Stimulated activated naive CD8-positive, alpha-beta T cell treated with anti-CD3 and anti-CD28 coated beads, Interleukin-15, Interleukin-2, amounts not matched to agents 100 U/mL and 50 U/mL, for 24 hours (primary cell): ENCODE results near the gene SLC35G6.
"Not testable (repeated sequence)": the region's sequence is repeated elsewhere in the genome, so short reads cannot be mapped to it uniquely, and the experiment has no call there.

Experiments used
- ATAC-seq: fragments of 150-1000 bp; cut with Tn5 transposase; one replicate; pipeline ENCODE4 v1.10.0; 2021
- DNase-seq: peaks from one replicate; pipeline ENCODE4 v3.0.0; 2021

SLC35G6 gene

DNA sequence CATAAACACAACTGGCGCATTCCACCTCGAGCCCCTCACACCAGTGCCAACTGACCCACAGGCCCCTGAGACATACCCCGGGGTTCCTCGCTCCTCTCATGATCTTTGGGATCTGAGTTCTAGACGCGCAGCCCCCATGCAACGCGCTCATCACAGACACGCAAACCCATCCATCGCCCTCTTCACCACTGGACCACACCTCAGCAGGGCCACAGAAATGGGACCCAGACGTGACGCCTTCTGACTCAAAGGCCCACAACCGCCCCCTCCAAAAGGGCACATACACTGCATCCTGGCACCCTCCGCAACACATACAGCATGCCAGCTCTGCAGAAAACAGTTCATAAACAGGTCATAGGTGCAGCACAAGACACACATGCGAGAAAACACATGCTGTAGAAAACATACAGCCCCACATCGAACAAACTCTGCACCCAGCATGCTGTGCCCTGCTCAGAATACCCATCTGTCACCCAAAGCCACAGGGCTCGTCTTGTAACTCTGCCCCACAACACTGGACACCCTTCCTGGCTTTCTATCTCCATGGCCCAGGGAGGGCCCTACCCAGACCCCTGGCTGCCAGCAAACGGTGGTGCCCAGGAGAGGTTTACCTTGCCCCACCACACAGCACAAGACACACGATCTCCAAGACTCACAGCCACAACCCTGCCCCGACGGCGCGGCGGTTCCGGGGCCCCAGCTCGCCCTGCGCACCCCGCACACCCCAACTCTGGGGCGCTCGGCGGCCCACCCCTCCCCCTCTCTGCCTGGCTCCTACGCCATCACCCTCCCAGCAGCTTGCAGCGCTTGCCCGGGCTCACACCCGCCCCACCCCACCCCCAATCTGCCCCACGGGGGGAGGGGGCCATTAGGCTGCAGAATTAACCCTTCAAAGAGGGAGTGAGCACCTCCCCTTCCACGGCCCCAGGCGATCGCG, 2.7 kb upstream of the SLC35G6 start:
- peak; percentile 70 for DNase-seq
- ATAC-seq, result peak; percentile 36

DNA sequence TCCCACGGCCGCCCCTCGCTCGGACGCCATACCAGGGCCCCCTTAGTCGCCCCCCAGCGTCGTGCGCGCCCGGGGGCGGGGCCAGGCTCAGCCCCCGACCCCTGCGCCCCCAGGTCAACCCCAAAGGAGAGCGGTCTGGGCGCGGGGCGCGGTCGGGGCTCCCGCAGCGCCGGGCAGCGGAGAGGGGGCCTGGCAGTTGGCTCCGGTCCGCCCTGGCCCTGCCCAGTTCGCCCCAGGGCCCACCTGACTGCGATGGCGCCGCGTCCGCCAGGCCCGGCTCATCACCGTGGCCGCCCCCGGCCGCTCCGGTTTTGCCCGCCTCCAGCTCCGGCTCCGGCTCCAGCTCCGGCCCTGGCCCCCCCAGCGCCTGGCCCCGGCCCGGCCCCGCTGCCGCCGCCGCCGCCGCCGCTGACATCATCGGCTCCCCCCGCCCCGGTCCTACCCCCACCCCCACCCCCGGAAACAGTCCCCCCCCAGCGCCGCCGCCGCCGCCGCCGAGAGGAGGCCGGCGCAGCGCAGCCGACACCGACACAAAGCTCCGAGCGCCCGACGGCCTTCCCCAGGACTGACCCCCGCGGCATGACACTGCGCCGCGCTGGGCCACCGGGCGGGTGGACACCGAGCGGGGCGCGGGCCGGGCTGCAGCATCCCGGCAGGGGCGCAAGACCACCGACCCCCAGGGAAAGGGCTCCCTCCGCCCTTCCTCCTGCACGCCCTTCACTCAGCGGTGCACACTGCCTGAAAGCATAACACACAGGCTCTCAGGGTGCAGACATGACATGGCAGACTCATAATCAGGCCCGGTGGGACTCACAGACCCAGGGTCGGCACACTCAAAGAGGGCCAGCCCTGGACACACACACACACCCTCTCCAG, 1.8 kb upstream of the SLC35G6 start, which contains the start of gene ZBTB4:
TSS of gene ZBTB4 (minus strand) at position 419 of the 876 bp plus-strand sequence. CDS start 12,830 bp downstream, outside the sequence.
- DNase-seq (peak; percentile 72), ATAC-seq (no peak)

DNA sequence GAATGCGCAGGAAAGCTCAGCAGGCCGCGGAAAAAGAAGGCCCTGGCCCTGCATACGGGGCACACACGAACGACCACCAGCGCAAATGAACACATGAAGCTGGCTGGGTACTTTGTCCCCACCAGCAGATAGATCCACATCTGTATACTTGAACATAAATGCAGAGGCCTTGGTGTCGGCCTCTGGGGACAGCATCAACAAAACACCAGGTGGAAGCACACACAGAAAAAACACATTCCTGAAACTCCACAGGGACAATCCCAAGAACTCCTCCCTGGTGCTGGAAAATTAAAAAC, 1.2 kb upstream of the SLC35G6 start:
- no peak for ATAC-seq
- DNase-seq, result no peak

DNA sequence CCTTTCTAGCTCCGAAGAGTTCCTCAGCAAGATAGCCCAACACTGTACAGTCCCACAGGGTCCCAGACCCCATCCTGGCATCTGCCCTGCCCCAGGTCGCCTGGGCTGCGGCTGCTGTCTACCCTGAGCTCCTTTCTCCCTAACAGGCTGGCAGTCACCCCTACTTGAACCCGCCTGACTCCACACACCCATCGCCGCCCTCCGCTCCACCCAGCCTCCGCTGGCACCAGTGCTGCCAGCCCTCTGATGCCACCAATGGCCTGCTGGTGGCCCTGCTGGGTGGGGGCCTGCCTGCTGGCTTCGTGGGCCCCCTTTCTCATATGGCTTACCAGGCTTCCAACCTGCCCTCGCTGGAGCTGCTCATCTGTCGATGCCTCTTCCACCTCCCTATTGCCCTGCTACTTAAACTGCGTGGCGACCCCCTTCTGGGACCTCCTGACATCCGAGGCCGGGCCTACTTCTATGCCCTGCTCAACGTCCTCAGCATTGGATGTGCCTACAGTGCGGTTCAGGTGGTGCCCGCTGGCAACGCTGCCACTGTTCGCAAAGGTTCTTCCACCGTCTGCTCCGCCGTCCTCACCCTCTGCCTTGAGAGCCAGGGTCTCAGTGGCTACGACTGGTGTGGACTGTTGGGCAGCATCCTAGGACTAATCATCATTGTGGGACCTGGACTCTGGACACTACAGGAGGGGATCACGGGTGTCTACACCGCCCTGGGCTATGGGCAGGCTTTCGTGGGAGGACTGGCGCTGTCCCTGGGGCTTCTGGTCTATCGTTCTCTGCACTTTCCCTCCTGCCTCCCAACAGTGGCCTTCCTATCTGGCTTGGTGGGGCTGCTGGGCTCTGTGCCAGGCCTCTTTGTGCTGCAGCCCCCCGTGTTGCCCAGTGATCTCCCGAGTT, 846 bp downstream of the SLC35G6 start:
- DNase-seq, ATAC-seq: not testable (repeated sequence)

DNA sequence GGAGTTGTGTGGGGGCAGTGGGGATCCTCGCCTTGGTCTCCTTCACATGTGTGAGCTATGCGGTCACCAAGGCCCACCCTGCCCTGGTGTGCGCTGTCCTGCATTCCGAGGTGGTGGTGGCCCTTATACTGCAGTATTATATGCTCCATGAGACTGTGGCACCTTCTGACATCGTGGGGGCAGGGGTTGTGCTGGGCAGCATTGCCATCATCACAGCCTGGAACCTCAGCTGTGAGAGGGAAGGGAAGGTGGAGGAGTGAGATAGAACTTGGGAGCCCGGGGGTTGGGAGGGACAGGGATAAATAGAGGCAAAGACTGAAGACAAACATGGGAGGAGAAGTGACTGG, 1.5 kb downstream of the SLC35G6 start:
- not testable (repeated sequence) for ATAC-seq, DNase-seq

DNA sequence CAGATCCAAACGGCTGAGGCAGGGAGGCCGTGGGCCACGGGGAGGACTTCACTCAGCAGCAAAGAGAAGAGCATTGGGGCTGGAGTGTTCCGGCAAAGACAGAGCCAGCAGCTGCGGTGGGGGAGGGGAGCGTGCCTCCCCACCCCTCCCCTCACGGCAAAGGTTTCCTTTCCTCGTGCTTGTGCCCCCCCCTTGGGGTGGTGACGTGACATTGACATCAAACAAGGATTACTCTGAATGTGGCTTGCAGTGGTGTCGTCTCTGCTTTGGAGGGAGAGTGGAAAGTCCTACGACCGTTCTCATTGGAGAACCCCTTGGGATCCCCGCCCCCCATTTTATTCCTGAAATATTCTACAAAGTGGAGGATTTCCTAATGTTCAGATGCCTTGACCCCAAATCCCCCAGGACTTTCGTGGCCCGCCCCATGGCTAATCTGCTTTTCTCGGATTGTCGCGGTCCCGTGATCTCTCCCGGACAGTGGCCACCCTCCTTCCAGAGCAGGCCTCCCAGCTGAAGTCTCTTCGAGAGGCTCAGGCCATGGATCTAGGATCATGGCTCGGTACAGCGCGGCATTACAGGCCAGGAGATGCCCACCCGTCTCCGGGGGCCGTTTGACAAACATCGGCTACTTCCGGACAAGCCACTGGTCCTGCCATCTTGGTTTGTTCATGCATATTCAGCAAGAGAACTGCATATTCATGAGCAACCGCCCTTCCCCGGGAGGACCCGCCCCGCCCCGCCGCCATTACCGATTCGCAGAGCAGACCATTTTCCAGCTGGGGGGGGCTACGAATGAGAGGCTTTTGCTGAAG, 2.2 kb downstream of the SLC35G6 start:
- ATAC-seq, result peak; percentile 57
- DNase-seq, result peak; percentile 95

DNA sequence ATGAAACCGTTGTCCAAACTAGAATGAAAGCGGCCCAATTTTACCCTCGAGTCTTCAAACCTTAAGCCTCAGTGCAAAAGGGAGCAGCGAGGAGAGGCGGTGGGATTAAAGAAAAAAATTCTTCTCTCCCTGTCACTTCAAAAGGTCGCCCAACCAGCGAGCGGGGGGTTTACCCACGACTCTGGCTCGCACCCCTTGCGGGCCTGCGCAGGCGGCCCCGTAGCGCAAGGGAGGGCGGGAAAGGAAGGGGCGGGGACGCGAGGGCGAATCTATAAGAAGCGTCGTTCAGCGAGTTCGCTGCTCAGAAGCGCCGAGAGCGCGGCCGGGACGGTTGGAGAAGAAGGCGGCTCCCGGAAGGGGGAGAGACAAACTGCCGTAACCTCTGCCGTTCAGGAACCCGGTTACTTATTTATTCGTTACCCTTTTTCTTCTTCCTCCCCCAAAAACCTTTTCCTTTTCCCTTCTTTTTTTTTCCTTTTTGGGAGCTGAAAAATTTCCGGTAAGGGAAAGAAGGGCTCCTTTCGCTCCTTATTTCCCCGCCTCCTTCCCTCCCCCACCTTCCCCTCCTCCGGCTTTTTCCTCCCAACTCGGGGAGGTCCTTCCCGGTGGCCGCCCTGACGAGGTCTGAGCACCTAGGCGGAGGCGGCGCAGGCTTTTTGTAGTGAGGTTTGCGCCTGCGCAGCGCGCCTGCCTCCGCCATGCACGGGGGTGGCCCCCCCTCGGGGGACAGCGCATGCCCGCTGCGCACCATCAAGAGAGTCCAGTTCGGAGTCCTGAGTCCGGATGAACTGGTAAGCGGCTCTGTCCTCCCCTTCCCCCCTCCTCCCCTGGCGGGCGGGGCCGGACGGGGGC, 3.0 kb downstream of the SLC35G6 start, which contains the start of gene POLR2A:
TSS of gene POLR2A (plus strand) at position 300 of the 852 bp plus-strand sequence.
- ATAC-seq (peak; percentile 73), DNase-seq (peak; percentile 98)

DNA sequence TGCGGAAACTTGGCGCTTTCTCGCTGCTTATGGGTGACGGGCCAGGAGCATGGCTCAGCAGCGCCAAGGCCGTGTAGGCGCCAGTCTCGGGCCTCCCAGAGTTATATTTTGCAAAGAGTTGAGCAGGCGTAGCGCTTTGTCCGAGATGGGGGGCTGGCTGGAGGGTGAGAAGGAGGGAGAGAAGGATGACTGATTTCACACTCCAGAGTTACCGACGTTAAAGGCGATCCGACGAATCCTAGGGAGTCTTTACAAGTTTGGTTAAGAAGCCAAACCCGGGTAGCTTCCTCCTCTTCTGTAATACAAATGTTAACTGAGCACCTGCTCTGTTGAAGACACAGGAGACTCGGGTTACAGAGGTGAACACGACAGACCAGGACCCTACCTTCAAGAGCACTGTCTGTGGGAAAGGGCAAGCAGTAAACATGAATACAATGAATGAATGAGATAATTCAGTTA, 3.7 kb downstream of the SLC35G6 start:
- no peak for DNase-seq
- no peak for ATAC-seq

DNA sequence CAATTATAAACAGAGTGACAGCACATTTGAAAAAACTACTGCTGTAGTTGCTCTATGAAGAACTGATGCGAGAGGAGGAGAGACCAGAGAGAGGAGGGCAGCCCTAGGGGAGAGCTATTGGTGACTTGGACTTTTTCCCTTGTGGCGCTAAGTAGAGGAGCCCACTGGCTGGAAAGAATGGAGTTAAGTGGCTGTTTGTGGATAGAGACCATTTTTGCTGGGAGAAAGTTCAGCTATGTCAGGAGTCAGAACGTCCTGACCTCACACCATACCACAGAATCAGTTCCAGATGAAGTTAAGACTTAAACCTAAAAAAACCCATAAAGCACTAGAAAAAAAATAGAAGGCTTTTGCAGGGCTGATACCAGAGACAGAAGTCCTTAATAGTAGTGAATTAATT, 4.9 kb downstream of the SLC35G6 start:
- ATAC-seq (no peak), DNase-seq (no peak)

DNA sequence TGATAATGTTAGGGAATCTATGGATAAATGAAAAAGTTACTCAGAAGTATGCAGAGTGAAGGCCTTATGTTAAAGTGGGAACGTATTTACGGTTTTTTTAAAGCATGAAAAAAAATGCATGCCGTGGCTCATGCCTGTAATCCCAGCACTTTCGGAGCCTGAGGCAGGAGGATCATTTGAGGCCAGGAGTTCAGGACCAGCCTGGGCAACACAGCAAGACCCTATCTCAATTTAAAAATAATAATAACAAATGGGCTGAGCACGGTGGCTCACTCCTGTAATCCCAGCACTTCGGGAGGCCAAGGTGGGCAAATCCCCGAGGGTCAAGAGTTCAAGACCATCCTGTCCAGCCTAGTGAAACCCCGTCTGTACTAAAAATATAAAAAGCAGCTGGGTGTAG, 8.9 kb downstream of the SLC35G6 start:
- DNase-seq (no peak), ATAC-seq (no peak)

DNA sequence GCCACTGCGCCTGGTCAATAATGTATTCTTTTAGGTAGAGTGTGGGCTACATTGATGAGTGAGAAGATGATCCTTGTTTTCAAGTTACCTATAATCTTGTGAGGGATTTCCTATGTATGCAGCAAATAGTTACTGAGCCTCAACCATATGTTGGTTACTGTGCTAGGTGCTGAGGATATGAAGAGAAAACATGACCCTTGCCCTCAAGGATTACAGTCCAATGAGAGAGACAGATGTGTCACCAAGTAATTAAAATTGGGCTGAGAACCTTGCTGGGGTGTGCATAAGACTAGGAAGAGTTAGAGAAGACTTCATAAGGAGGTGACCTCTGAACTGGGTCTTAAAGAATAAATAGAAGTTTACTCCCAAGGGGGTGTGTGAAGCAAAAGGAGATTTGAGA, 10.3 kb downstream of the SLC35G6 start:
- ATAC-seq (no peak), DNase-seq (no peak)

DNA sequence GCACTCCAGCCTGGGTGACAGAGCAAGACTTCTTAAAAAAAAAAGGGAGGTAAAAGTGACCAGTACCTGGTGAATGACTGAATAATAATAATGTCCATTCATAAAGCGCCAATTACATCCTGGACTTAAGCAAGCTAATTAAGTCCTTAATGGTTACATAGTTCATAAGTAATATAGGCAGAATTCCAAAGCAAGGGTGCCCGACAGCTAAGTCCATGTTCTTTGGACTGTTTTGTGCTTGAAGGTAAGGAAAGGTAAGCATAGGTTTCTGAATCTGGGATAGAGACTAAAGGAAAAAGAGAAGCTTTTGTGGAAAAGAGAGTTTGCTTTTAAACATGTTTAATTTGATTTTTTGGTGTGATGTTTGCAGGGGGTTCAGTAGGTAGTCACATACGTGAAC, 12.7 kb downstream of the SLC35G6 start:
- DNase-seq (no peak), ATAC-seq (no peak)

DNA sequence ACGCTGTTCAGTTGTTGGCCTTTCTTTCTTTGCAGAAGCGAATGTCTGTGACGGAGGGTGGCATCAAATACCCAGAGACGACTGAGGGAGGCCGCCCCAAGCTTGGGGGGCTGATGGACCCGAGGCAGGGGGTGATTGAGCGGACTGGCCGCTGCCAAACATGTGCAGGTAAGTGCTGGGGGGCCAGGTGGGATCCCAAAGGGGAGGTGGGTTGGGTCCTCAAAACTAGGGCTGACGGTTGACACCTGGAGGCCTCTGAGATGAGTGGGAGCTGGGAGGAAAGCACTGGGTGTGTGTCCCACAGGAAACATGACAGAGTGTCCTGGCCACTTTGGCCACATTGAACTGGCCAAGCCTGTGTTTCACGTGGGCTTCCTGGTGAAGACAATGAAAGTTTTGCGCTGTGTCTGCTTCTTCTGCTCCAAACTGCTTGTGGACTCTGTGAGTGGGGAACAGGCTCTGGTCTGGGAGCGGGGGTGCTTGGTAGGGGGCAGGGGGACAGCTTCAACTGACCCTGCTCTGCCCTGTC, 14.7 kb downstream of the SLC35G6 start:
- no peak for ATAC-seq

DNA sequence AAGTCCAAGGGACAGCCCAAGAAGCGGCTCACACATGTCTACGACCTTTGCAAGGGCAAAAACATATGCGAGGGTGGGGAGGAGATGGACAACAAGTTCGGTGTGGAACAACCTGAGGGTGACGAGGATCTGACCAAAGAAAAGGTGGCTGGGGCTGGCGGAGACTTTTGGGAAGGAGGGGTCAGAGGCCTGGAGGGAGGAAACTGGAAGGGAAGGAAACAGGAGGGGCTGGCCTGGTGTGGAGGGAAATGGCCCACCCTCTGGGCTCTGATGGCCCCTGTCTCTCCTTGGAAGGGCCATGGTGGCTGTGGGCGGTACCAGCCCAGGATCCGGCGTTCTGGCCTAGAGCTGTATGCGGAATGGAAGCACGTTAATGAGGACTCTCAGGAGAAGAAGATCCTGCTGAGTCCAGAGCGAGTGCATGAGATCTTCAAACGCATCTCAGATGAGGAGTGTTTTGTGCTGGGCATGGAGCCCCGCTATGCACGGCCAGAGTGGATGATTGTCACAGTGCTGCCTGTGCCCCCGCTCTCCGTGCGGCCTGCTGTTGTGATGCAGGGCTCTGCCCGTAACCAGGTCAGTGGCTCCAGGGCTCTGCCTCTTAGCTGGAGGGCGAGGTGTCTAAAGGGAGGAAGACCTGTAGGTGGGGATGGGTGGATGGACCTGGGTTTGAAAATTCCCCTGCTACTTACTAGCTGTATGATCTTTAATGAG, 15.4 kb downstream of the SLC35G6 start:
- ATAC-seq (no peak), DNase-seq (no peak)

More for the DNA sequence above, 14.7 kb downstream of the SLC35G6 start:
- DNase-seq, result no peak

DNA sequence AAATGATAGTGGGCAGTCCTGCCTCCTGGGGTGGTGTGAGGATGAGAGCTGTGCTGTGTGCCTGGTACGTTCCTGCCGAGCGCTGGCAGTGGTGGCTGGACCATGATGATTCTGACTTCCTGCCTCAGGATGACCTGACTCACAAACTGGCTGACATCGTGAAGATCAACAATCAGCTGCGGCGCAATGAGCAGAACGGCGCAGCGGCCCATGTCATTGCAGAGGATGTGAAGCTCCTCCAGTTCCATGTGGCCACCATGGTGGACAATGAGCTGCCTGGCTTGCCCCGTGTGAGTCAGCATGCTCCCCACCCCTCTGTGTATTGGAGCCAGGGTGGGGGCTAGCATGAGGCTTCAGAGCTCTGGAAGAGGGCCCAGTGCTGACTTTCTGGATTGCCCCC, 16.0 kb downstream of the SLC35G6 start:
- DNase-seq (no peak), ATAC-seq (no peak)

DNA sequence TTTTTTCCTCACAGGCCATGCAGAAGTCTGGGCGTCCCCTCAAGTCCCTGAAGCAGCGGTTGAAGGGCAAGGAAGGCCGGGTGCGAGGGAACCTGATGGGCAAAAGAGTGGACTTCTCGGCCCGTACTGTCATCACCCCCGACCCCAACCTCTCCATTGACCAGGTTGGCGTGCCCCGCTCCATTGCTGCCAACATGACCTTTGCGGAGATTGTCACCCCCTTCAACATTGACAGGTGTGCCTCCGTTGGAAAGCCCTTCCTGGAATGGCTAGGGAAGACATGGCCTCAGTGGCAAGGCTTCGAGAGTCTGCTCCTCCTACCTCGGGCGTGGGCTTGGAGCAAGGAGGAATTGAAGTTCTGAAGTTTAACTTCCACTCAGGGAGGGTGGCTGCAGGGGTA, 16.4 kb downstream of the SLC35G6 start:
- DNase-seq (no peak), ATAC-seq (no peak)

DNA sequence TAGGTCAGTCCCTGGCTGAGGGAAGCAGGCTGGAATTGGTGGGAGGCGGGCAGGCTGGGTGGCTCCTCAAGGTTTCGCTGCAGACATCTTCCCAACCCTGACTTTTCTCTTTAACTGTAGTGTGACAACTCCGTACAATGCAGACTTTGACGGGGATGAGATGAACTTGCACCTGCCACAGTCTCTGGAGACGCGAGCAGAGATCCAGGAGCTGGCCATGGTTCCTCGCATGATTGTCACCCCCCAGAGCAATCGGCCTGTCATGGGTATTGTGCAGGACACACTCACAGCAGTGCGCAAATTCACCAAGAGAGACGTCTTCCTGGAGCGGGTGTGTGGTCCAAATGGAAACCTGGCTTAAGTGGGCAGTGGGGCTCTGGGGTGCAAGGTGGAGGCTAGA, 17.9 kb downstream of the SLC35G6 start:
- DNase-seq (no peak), ATAC-seq (no peak)

DNA sequence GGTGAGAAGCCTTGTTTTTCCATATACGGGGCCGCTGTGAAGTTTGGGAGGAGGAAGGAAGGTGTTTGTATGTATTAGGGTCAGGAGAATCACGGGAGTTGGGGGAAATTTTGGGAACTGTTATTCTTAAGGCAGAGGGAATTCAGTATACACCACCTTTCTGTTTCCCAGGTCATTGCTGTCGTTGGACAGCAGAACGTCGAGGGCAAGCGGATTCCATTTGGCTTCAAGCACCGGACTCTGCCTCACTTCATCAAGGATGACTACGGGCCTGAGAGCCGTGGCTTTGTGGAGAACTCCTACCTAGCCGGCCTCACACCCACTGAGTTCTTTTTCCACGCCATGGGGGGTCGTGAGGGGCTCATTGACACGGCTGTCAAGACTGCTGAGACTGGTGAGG, 20.5 kb downstream of the SLC35G6 start:
- DNase-seq, result no peak
- ATAC-seq, result no peak

DNA sequence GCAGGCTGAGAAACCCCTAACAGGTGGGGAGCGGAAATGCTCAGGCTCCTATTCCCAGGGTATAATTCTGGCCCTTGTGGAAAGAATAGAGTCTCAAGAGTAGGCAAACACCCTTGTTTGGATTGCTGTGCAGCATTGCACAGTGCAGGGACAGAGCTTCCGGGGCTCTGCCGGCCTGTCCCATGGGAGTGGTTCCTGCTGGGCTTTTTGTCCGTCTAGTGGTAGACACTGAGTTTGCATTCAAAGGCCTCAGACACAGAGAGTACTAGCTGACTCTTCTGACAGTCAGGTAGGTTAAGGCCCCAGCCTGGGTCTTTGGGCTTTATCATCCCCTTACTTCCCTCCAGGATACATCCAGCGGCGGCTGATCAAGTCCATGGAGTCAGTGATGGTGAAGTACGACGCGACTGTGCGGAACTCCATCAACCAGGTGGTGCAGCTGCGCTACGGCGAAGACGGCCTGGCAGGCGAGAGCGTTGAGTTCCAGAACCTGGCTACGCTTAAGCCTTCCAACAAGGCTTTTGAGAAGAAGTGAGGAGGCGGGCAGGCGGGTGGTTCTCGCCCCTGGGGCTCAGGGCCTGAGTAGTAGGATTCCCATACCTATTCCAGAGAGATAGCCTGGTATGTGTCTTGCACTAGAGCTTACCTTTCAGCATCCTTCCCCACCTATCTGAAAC, 21.1 kb downstream of the SLC35G6 start:
- DNase-seq, result no peak

More for the DNA sequence above, 21.1 kb downstream of the SLC35G6 start:
- no peak for ATAC-seq
